Measurements from ENCODE around the gene USP49.

Gene USP49

GRCh38 chr6:41887331-41887751, 7.8 kb downstream of the USP49 start:
- no peak for TF ChIP-seq CTCF (IDR thresholded peaks at IDR 0.05; ENCODE audit: low read length, missing control alignments)

GRCh38 chr6:41885930-41886329, 9.2 kb downstream of the USP49 start:
- DNase-seq (ENCODE audit: low read depth): no peak
- H3K4me3 ChIP-seq (replicated peaks; ENCODE audit: low read depth, low read length): no peak overlapping the region
- TF ChIP-seq CTCF (IDR thresholded peaks at IDR 0.05; ENCODE audit: low read length, missing control alignments): no peak

More at GRCh38 chr6:41887331-41887751, 7.8 kb downstream of the USP49 start:
- H3K4me3 ChIP-seq (replicated peaks; ENCODE audit: low read depth, low read length): no peak overlapping the region
- DNase-seq (ENCODE audit: low read depth): no peak

GRCh38 chr6:41884957-41885356, 10.2 kb downstream of the USP49 start:
- H3K4me3 ChIP-seq (replicated peaks; ENCODE audit: low read depth, low read length): no peak overlapping the region
- no peak for DNase-seq (ENCODE audit: low read depth)
- no peak for TF ChIP-seq CTCF (IDR thresholded peaks at IDR 0.05; ENCODE audit: low read length, missing control alignments)

- no peak overlapping the region for H3K4me3 ChIP-seq (replicated peaks; ENCODE audit: low read depth, low read length)
- DNase-seq (ENCODE audit: low read depth): no peak
- TF ChIP-seq CTCF (IDR thresholded peaks at IDR 0.05; ENCODE audit: low read length, missing control alignments): no peak
Measured at GRCh38 chr6:41881506-41881905, 13.7 kb downstream of the USP49 start.

GRCh38 chr6:41878961-41879405, 16.2 kb downstream of the USP49 start:
- no peak overlapping the region for H3K4me3 ChIP-seq (replicated peaks; ENCODE audit: low read depth, low read length)
- peak; percentile 35 for DNase-seq (ENCODE audit: low read depth)
- TF ChIP-seq CTCF (IDR thresholded peaks at IDR 0.05; ENCODE audit: low read length, missing control alignments): no peak

GRCh38 chr6:41878246-41878645, 16.9 kb downstream of the USP49 start:
- peak; percentile 56 for DNase-seq (ENCODE audit: low read depth)
- no peak overlapping the region for H3K4me3 ChIP-seq (replicated peaks; ENCODE audit: low read depth, low read length)
- TF ChIP-seq CTCF (IDR thresholded peaks at IDR 0.05; ENCODE audit: low read length, missing control alignments): no peak

- DNase-seq (ENCODE audit: low read depth): no peak
- H3K4me3 ChIP-seq (replicated peaks; ENCODE audit: low read depth, low read length): no peak overlapping the region
- no peak for TF ChIP-seq CTCF (IDR thresholded peaks at IDR 0.05; ENCODE audit: low read length, missing control alignments)
Measured at GRCh38 chr6:41877051-41877680, 18.0 kb downstream of the USP49 start.
